ENCODE data around the gene HDAC4.
"Not testable (repeated sequence)": the region's sequence is repeated elsewhere in the genome, so short reads cannot be mapped to it uniquely, and the experiment has no call there.

The HDAC4 gene

GRCh38 chr2:239086325-239087020 is 314.3 kb downstream of the HDAC4 start:
- no peak for DNase-seq (ENCODE audit: low read depth)

- no peak for DNase-seq (ENCODE audit: low read depth)
Measured at GRCh38 chr2:239085201-239085992, 315.4 kb downstream of the HDAC4 start.

GRCh38 chr2:239084007-239084406 is 316.8 kb downstream of the HDAC4 start:
- no peak for DNase-seq (ENCODE audit: low read depth)

GRCh38 chr2:239082425-239082824 is 318.4 kb downstream of the HDAC4 start:
- no peak for DNase-seq (ENCODE audit: low read depth)

GRCh38 chr2:239081622-239082021 is 319.2 kb downstream of the HDAC4 start:
- no peak for DNase-seq (ENCODE audit: low read depth)

GRCh38 chr2:239081046-239081445 is 319.8 kb downstream of the HDAC4 start:
- DNase-seq (ENCODE audit: low read depth), result no peak

- no peak for DNase-seq (ENCODE audit: low read depth)
Measured at GRCh38 chr2:239079671-239080294, 321.0 kb downstream of the HDAC4 start.

GRCh38 chr2:239078128-239078924 is 322.5 kb downstream of the HDAC4 start:
- no peak for DNase-seq (ENCODE audit: low read depth)

- no peak for DNase-seq (ENCODE audit: low read depth)
Measured at GRCh38 chr2:239077260-239077659, 323.6 kb downstream of the HDAC4 start.

GRCh38 chr2:239075918-239076758 is 324.7 kb downstream of the HDAC4 start:
- DNase-seq (ENCODE audit: low read depth), result no peak

- DNase-seq (ENCODE audit: low read depth), result no peak
Measured at GRCh38 chr2:239073745-239074530, 326.9 kb downstream of the HDAC4 start.

GRCh38 chr2:239073270-239073669 is 327.6 kb downstream of the HDAC4 start:
- DNase-seq (ENCODE audit: low read depth), result no peak

GRCh38 chr2:239072786-239073185 is 328.0 kb downstream of the HDAC4 start:
- DNase-seq (ENCODE audit: low read depth), result no peak

- no peak for DNase-seq (ENCODE audit: low read depth)
Measured at GRCh38 chr2:239070466-239070865, 330.4 kb downstream of the HDAC4 start.

GRCh38 chr2:239069362-239070333 is 331.2 kb downstream of the HDAC4 start:
- DNase-seq (ENCODE audit: low read depth), result not testable (repeated sequence)

- DNase-seq (ENCODE audit: low read depth), result no peak
Measured at GRCh38 chr2:239068411-239068810, 332.4 kb downstream of the HDAC4 start.

GRCh38 chr2:239067196-239067865 is 333.5 kb downstream of the HDAC4 start:
- no peak for DNase-seq (ENCODE audit: low read depth)

GRCh38 chr2:239066597-239066996 is 334.2 kb downstream of the HDAC4 start:
- DNase-seq (ENCODE audit: low read depth), result no peak

- DNase-seq (ENCODE audit: low read depth), result no peak
Measured at GRCh38 chr2:239065962-239066361, 334.9 kb downstream of the HDAC4 start.
